CD14-positive monocyte (primary cell): ENCODE data around the gene ZNF513. TPM values are rescaled to one million over a fixed set of nuclear protein-coding genes. Genes with fewer than 3 reads are reported as not detected.

ENCODE experiments used
- DNase-seq, 3 donors: peaks; one replicate each; pipeline ENCODE4 v3.0.0-alpha.2; 2011 to 2022
- H2AFZ ChIP-seq: 2 replicates; pipeline ENCODE4 v1.6.0; 2012; ENCODE audit warnings: mild to moderate bottlenecking, low read depth, low read length, inconsistent platforms; ENCODE audit not compliant: insufficient read depth, poor library complexity, severe bottlenecking
- H3K27ac ChIP-seq, 2 donors: 1 replicate in 1 of 2; 2 replicates in 1 of 2; pipeline ENCODE4 v1.5.1; 2012 to 2013; ENCODE audit warnings: low read length in 2 of 2, control low read depth in 1 of 2, inconsistent platforms in 1 of 2, low read depth in 1 of 2, mild to moderate bottlenecking in 1 of 2
- H3K27me3 ChIP-seq, 2 donors: one replicate each; pipeline versions ENCODE4 v1.6.0 to v1.6.1; 2011 to 2013; ENCODE audit warnings: low read length in 2 of 2; ENCODE audit not compliant: control insufficient read depth in 2 of 2, insufficient read depth in 2 of 2
- H3K36me3 ChIP-seq, 2 donors: replicated peaks in 1 of 2; 1 replicate in 1 of 2; 2 replicates in 1 of 2; pipeline versions ENCODE4 v1.5.1 to v1.6.1; 2012 to 2013; ENCODE audit warnings: low read length in 2 of 2, control low read depth in 1 of 2, inconsistent platforms in 1 of 2, mild to moderate bottlenecking in 1 of 2; ENCODE audit not compliant: insufficient read depth in 2 of 2, control insufficient read depth in 1 of 2
- H3K4me1 ChIP-seq, 2 donors: 1 replicate in 1 of 2; 2 replicates in 1 of 2; pipeline versions ENCODE4 v1.5.1 to v1.6.1; 2012 to 2013; ENCODE audit warnings: low read length in 2 of 2, control low read depth in 1 of 2, inconsistent platforms in 1 of 2, mild to moderate bottlenecking in 1 of 2, moderate library complexity in 1 of 2; ENCODE audit not compliant: insufficient read depth in 2 of 2, control insufficient read depth in 1 of 2
- H3K4me2 ChIP-seq: replicated peaks from 2 replicates; pipeline ENCODE3; 2012; ENCODE audit warnings: low read length, moderate library complexity, mild to moderate bottlenecking; ENCODE audit not compliant: poor library complexity, severe bottlenecking; ENCODE audit errors: extremely low read depth
- H3K4me3 ChIP-seq, 3 experiments: fragments of 200-600 bp in 1 of 3; sonication (generic) in 1 of 3; replicated peaks in 1 of 3; 1 replicate in 2 of 3; 2 replicates in 1 of 3; pipeline ENCODE4 v1.5.1; 2011 to 2013; ENCODE audit warnings: low read length in 3 of 3, mild to moderate bottlenecking in 3 of 3, control low read depth in 2 of 3, low read depth in 2 of 3, inconsistent platforms in 1 of 3, moderate library complexity in 1 of 3
- H3K79me2 ChIP-seq: 2 replicates; pipeline ENCODE4 v1.6.0; 2012; ENCODE audit warnings: mild to moderate bottlenecking, control low read depth, inconsistent platforms, low read length, moderate library complexity; ENCODE audit not compliant: insufficient read depth
- H3K9ac ChIP-seq: 2 replicates; pipeline ENCODE4 v1.6.0; 2017; ENCODE audit warnings: low read length, mild to moderate bottlenecking; ENCODE audit not compliant: insufficient read depth, poor library complexity, severe bottlenecking
- H3K9me3 ChIP-seq, 2 donors: replicated peaks in 1 of 2; 1 replicate in 1 of 2; 2 replicates in 1 of 2; pipeline versions ENCODE4 v1.5.1 to v1.6.1; 2012 to 2013; ENCODE audit warnings: low read length in 2 of 2, control low read depth in 1 of 2; ENCODE audit not compliant: control insufficient read depth in 1 of 2, insufficient read depth in 1 of 2
- H4K20me1 ChIP-seq: 2 replicates; pipeline ENCODE4 v1.6.0; 2012; ENCODE audit warnings: mild to moderate bottlenecking, low read length, control low read depth, moderate library complexity; ENCODE audit not compliant: insufficient read depth
- H3K27ac Mint-ChIP-seq, 7 donors: one replicate each; pipeline ENCODE4 v1.8.0; 2020; ENCODE audit warnings: mild to moderate bottlenecking in 7 of 7, mixed read lengths in 7 of 7, moderate library complexity in 6 of 7, inconsistent platforms in 2 of 7
- H3K27me3 Mint-ChIP-seq, 3 donors: one replicate each; pipeline ENCODE4 v1.8.0; 2021 to 2022; ENCODE audit warnings: low read depth in 3 of 3, mild to moderate bottlenecking in 3 of 3, mixed read lengths in 3 of 3, moderate library complexity in 3 of 3, inconsistent platforms in 1 of 3
- H3K36me3 Mint-ChIP-seq, 2 donors: one replicate each; pipeline ENCODE4 v1.8.0; 2020; ENCODE audit warnings: mixed read lengths in 2 of 2, inconsistent platforms in 1 of 2, mild to moderate bottlenecking in 1 of 2
- H3K4me1 Mint-ChIP-seq: one replicate; pipeline ENCODE4 v1.8.0; 2020; ENCODE audit warnings: mild to moderate bottlenecking, mixed read lengths
- H3K4me3 Mint-ChIP-seq, 2 donors: one replicate each; pipeline ENCODE4 v1.8.0; 2020; ENCODE audit warnings: mild to moderate bottlenecking in 2 of 2, mixed read lengths in 2 of 2, moderate library complexity in 1 of 2
- H3K9me3 Mint-ChIP-seq, 7 donors: one replicate each; pipeline ENCODE4 v1.8.0; 2020 to 2022; ENCODE audit warnings: mixed read lengths in 7 of 7, mild to moderate bottlenecking in 6 of 7, moderate library complexity in 6 of 7, inconsistent platforms in 2 of 7
- WGBS: methylation state at CpG from one replicate; pipeline ENCODE4 v1.1.5; 2013; ENCODE audit warnings: missing lambda C conversion rate; ENCODE audit not compliant: insufficient coverage; 5-methylcytosine and 5-hydroxymethylcytosine counted together
- intact Hi-C, 2 donors: fragments of 100-400 bp; cut with micrococcal nuclease; formaldehyde crosslinking; loops; one replicate each; pipeline versions ENCODE4 v1.15.0 to v1.15.1; 2023
- polyA plus RNA-seq, 3 donors: library from polyadenylated mRNA; depleted of rRNA in 1 of 3; unstranded in 2 of 3; stranded (reverse) in 1 of 3; fragments of 300-500 nt in 2 of 3; fragments of >200 nt in 1 of 3; fragmentation: Illumina TruSeq in 2 of 3; gene quantifications; 1 replicate in 2 of 3; 2 replicates in 1 of 3; pipeline ENCODE4 v1.2.3, GENCODE V29; 2012 to 2021
- TF ChIP-seq, protein P1 (sequence below): fragments of 200-600 bp; IDR thresholded peaks from one replicate; pipeline ENCODE4 v1.8.0; 2022; ENCODE audit warnings: antibody characterized with exemption, mild to moderate bottlenecking

The ZNF513 gene
- polyA plus RNA-seq, 3 donors = 2.4 to 36.8 (median 2.6) TPM

DNA sequence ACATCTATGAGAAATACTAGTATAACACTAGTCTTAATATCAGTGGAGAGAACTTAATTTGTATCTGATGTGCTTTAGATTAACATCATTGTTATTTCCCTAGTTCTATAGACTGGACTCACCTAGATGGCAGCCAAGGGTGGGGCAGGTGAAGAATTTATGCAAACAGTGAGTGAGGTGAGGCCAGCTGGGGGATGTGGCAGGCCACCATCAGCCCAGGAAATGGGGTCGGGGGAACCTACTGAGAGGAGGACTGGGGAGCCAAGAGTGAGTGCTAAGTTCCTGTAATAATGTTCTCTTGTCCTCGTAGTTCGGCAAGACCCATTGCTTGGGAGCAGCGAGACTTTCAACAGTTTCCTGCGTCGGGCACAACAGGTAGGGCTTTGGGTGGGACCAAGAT, 7.6 kb downstream of the ZNF513 start:
- Histone ChIP-seq H3K4me1 (peaks cover 32 to 41% of the 10 kb centered on the region in 2 donors), H3K9ac (no peak overlapping the region), H2AFZ (no peak overlapping the region), H3K9me3 (no peaks in the 10 kb centered on the region), H3K79me2 (peaks cover 79% of the 10 kb centered on the region), H3K4me2 (no peak overlapping the region), H3K36me3 (peaks cover 59 to 67% of the 10 kb centered on the region in 2 donors), H4K20me1 (peaks cover 40% of the 10 kb centered on the region), H3K27ac (peak overlapping the region in 1 of 2 donors; percentile 96), H3K4me3 (no peak overlapping the region), H3K27me3 (no peaks in the 10 kb centered on the region)
- TF ChIP-seq, protein P1, sequence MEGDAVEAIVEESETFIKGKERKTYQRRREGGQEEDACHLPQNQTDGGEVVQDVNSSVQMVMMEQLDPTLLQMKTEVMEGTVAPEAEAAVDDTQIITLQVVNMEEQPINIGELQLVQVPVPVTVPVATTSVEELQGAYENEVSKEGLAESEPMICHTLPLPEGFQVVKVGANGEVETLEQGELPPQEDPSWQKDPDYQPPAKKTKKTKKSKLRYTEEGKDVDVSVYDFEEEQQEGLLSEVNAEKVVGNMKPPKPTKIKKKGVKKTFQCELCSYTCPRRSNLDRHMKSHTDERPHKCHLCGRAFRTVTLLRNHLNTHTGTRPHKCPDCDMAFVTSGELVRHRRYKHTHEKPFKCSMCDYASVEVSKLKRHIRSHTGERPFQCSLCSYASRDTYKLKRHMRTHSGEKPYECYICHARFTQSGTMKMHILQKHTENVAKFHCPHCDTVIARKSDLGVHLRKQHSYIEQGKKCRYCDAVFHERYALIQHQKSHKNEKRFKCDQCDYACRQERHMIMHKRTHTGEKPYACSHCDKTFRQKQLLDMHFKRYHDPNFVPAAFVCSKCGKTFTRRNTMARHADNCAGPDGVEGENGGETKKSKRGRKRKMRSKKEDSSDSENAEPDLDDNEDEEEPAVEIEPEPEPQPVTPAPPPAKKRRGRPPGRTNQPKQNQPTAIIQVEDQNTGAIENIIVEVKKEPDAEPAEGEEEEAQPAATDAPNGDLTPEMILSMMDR = no peak
- H3K36me3 Mint-ChIP-seq = peaks cover 61 to 65% of the 10 kb centered on the region in 2 donors
- peaks cover 37% of the 10 kb centered on the region for H3K4me1 Mint-ChIP-seq
- no peak overlapping the region for H3K4me3 Mint-ChIP-seq
- peaks cover 0 to 3% (median 1%) of the 10 kb centered on the region in 3 donors for H3K27me3 Mint-ChIP-seq
- WGBS = 88% methylated on average over 6 of the region's 6 CpGs
- no peaks in the 10 kb centered on the region for H3K9me3 Mint-ChIP-seq
- H3K27ac Mint-ChIP-seq = peak overlapping the region in 4 of 7 donors; percentile 43 to 99 (median 76)
- no peak for DNase-seq
- intact Hi-C loops = loop anchor here (5.0 to 10.0 kb wide), 3 partner anchors 34 to 122 kb away; partner anchors contain the start of genes NRBP1 (in 2 of the 2), PPM1G (in 2 of the 2), FNDC4 (in 1 of the 2) and GCKR (in 1 of the 2)

DNA sequence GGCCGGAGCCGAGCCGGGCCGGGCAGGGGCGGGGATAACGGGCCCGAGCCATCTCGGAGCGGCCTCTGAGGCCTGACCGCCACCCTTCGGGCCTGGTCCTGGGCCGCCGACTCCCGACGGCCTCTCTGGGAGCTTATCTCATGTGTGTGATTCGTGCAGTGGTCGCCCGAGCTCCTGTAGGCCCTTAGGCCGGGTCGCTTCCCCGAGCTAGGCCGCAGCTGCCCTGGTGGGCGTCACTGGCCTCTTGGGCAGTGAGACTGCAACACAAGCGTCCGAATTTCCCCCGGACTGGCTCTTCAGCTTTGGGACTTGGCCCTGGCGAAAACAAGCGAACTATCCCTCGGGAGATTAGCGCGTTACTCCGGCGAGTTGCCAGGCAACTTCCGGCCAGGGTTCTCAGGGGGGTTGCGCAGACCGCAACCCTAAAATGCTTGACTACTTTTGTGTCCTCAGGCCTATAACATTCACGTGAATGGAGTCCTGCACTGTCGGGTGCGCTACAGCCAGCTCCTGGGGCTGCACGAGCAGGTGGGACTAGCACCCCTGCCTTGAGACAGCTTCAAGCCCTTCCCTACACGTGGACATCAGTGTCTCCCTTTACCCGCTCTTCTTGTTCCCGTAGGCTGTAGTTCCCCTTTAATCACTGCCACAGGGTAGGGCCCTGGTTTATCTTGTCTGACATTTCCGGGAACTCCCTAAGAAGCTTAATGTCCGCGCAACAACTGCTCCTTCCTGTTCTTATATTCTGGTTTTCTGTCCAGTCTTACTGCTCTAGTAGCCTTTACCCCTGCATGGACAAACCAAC, 9.5 kb downstream of the ZNF513 start:
- H3K27me3 Mint-ChIP-seq = no peaks in the 10 kb centered on the region
- H3K36me3 ChIP-seq = peaks cover 59 to 67% of the 10 kb centered on the region in 2 donors
- peaks cover 21% of the 10 kb centered on the region for H4K20me1 ChIP-seq
- H3K4me2 ChIP-seq = peak overlapping the region; percentile 84
- peak; percentile 86 to 94 (median 89) for DNase-seq
- no peaks in the 10 kb centered on the region for H3K9me3 Mint-ChIP-seq
- under 1% methylated on average over 46 of the region's 46 CpGs for WGBS
- peaks cover 71% of the 10 kb centered on the region for H3K79me2 ChIP-seq
- TF ChIP-seq, protein P1 = no peak
- peaks cover 32 to 36% of the 10 kb centered on the region in 2 donors for H3K4me1 ChIP-seq
- no peaks in the 10 kb centered on the region for H3K27me3 ChIP-seq
- H3K4me3 Mint-ChIP-seq = peak overlapping the region; percentile 98 to 99
- H3K27ac Mint-ChIP-seq = peak overlapping the region; percentile 98 to 99 (median 99)
- H3K36me3 Mint-ChIP-seq = peaks cover 61 to 65% of the 10 kb centered on the region in 2 donors
- H3K4me1 Mint-ChIP-seq = peaks cover 36% of the 10 kb centered on the region
- peak overlapping the region; percentile 96 for H3K9ac ChIP-seq
- H3K27ac ChIP-seq = peak overlapping the region; percentile 93 to 96
- intact Hi-C loops = loop anchor here (1.0 to 10.0 kb wide), 6 partner anchors 9 to 124 kb away; partner anchors contain the start of genes GTF3C2 (in 2 of the 2), NRBP1 (in 2 of the 2), PPM1G (in 2 of the 2) and ZNF513 (in 2 of the 2)
- H2AFZ ChIP-seq = peak overlapping the region; percentile 96
- peak overlapping the region; percentile 74 to 96 (median 83) for H3K4me3 ChIP-seq
- no peaks in the 10 kb centered on the region for H3K9me3 ChIP-seq
